ENCODE data around the gene MAEA.

DNA sequence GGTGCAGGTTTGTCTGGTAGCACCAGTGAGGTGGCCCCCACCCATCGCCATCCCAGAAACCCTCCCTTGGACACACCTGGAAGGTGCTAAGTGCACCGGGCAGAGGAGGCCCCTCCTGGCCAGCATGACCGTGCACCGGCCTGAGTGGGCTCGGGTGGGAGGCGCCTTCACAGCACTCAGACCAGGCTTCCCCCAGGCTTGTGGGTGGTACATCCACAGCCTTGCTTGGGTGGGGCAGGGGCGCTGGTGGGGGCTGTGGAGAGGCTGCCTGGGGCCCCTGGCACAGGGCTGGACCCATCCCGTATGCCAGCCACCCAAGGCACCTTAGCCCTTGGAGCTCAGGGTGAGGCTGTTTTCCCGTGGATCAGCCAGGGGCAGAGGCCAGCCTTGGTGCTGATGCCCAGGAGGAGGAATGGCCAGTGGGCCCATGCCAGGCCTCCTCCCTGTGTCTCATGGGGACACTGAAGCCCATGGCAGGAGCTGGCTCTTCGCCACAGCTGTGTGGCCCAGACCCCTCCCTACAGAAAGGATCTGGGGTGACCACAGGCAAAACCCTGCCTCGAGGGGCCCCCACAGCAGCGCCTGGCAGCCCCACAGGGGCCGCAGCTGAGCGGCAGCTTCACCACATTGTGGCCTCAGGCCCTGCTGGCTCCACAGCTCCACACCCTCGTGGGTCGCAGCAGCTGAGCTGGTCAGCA is 95.1 kb downstream of the MAEA start:
- TF ChIP-seq CTCF (conservative IDR thresholded peaks at IDR 0.05; ENCODE audit: low read length): no peak
- TF ChIP-seq EZH2phosphoT487 (IDR thresholded peaks at IDR 0.05; ENCODE audit: borderline replicate concordance): no peak

All from Loucy (cell line).